Activated T-cell treated with anti-CD3 and anti-CD28 coated beads, Interleukin-2, amount 50 U/mL, for 4 hours (primary cell): ENCODE measurements around the gene NTRK1. TPM values are rescaled to one million over a fixed set of nuclear protein-coding genes. Genes with fewer than 3 reads are reported as not detected.

ENCODE experiments used
- ATAC-seq, 2 donors: fragments of 200-7000 bp; cut with Tn5 transposase; one replicate each; pipeline ENCODE4 v1.10.0; 2021
- DNase-seq: peaks from one replicate; pipeline ENCODE4 v3.0.0-alpha.2; 2020
- H3K27me3 Mint-ChIP-seq: one replicate; pipeline ENCODE4 v1.8.0; 2021; ENCODE audit warnings: low read depth, mixed read lengths
- H3K36me3 Mint-ChIP-seq: one replicate; pipeline ENCODE4 v1.8.0; 2022; ENCODE audit warnings: mixed read lengths; ENCODE audit not compliant: insufficient read depth
- H3K4me1 Mint-ChIP-seq: one replicate; pipeline ENCODE4 v1.8.0; 2021; ENCODE audit warnings: low read depth, mixed read lengths
- H3K4me3 Mint-ChIP-seq: one replicate; pipeline ENCODE4 v1.8.0; 2021; ENCODE audit warnings: mild to moderate bottlenecking, moderate library complexity, mixed read lengths
- H3K9me3 Mint-ChIP-seq: one replicate; pipeline ENCODE4 v1.8.0; 2021; ENCODE audit warnings: mixed read lengths
- total RNA-seq, 3 donors: library from RNA; stranded (reverse); gene quantifications; one replicate each; pipeline ENCODE4 v1.2.1, GENCODE V29; 2021

NTRK1 gene
- total RNA-seq, 3 donors from 2014 or later: 0.55 to 2.4 (median 1.8) TPM

DNA sequence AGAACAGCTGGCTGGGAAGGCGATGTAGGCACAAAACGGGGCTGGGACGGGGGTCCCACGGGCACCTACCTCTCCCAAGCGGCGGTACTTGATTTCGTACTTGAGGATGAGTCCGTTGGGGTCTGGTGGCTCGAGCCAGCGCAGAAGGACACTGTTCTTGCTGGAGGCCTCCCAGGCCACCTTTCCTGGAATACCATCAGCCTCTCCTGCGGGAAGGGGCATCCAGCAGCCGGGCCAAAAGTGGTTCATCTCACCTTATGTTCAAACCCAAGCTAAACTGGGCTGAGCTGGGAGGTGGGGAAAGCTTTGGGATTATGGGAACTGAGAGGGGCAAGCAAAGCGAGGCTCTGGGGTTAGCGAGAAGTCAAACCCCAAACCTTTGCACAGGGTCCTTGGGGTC lies 16.0 kb upstream of the NTRK1 start:
- peaks cover 25% of the 10 kb centered on the region for H3K4me1 Mint-ChIP-seq
- ATAC-seq (no peak), DNase-seq (no peak)
- H3K4me3 Mint-ChIP-seq: no peak overlapping the region
- H3K27me3 Mint-ChIP-seq: peaks cover 69% of the 10 kb centered on the region
- H3K9me3 Mint-ChIP-seq: no peaks in the 10 kb centered on the region
- no peaks in the 10 kb centered on the region for H3K36me3 Mint-ChIP-seq

DNA sequence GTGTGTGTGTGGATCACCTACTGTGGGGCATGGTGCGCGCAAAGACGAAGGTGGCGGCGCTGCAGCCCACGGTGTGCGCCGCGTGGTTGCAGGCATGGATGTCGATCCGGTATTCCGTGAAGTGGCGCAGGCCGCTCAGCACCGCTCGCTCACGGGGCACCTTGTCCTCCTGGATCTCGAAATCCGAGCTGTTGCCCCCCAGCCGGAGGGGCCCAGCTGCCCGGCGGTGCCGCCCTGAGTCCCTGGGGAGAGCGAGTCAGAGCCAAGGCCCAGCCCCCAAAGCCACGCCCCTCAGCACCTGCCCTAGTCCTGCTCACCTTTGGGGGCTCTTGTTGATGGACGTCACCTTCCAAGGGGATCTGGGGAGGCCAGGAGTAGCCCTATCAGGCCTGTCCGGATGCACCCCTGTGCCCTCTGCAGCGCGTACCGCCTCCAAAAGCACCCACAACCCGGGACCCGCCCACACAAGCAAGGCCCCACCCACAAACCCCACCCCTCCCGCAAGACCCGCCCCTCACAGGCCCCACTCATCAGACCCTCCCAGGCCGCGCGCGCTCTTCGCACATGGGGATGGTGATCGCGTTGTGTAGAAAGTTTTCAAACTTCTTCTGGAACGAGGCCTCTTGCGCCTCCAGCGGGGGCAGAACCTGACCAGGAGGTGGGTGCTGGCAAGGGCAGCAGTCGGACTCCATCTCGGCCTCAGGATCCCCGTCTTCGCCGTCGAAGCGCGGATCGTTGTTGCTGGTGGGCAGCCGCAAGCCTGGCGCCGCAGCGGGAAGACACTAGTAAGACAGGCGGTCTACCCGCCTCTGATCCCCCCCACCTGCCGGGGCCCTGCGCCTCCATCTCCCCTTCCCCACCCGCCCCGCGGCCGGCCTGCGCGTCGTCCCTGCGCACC lies 15.4 kb upstream of the NTRK1 start:
- ATAC-seq (peak; percentile 43 to 71), DNase-seq (peak; percentile 47)
- Mint-ChIP-seq H3K9me3 (no peaks in the 10 kb centered on the region), H3K36me3 (no peaks in the 10 kb centered on the region), H3K27me3 (peaks cover 66% of the 10 kb centered on the region), H3K4me1 (peaks cover 25% of the 10 kb centered on the region), H3K4me3 (peak overlapping the region; percentile 43)

DNA sequence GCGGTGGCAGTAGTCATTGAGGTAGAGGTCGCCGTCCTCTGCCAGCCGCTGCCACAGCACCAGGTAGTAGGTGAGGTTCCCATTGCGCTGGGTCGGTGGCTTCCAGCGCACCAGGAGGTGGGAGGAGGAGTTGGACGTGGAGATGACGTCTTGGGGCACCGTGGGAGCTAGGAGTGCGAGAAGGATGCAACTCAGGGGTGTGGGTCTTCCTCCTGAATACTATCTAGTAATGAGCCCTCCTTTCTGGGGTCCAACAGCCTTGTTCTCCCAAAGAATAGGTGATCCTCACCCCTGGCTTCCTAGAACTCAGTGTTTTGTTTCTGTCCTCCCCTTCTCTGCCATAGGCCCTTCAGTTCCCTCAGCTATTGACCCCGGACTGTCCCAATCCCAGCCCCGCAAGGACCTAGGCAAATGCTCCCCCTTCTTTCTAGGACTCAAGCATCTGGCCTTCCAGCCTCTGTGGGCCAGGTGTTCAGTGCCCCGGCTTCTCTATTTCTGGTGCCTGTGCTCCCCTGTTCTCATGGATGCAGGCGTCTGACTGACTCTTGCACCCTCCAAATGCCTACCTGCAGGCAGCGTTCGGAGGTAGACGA lies 14.6 kb upstream of the NTRK1 start:
- Mint-ChIP-seq H3K4me3 (no peak overlapping the region), H3K27me3 (peaks cover 59% of the 10 kb centered on the region)

DNA sequence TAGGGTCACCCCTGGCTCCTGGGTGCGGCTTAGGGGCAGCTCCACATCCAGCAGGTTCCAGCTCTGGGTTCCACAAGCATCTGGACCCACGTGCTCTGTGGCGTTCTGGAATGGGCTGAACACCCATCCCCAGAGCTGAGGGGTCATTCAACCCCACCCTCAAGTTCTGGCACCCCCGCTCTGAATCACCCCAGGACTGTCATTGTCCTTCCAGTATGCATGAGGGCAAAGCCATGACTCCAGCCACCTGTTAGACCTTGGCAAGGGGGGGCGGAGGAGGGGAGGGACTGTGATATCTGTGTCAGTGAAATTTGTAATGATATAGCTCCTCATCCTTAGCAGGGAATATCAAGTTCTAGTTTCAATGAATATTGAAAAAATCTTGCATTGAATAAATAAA lies 14.0 kb upstream of the NTRK1 start:
- no peaks in the 10 kb centered on the region for H3K9me3 Mint-ChIP-seq
- H3K4me3 Mint-ChIP-seq: no peak overlapping the region
- peaks cover 54% of the 10 kb centered on the region for H3K27me3 Mint-ChIP-seq
- no peak for DNase-seq
- H3K36me3 Mint-ChIP-seq: no peaks in the 10 kb centered on the region
- peaks cover 25% of the 10 kb centered on the region for H3K4me1 Mint-ChIP-seq
- no peak for ATAC-seq

More for the DNA sequence above, 14.6 kb upstream of the NTRK1 start:
- Mint-ChIP-seq H3K4me1 (peaks cover 25% of the 10 kb centered on the region), H3K9me3 (no peaks in the 10 kb centered on the region), H3K36me3 (no peaks in the 10 kb centered on the region)
- ATAC-seq (no peak), DNase-seq (no peak)

DNA sequence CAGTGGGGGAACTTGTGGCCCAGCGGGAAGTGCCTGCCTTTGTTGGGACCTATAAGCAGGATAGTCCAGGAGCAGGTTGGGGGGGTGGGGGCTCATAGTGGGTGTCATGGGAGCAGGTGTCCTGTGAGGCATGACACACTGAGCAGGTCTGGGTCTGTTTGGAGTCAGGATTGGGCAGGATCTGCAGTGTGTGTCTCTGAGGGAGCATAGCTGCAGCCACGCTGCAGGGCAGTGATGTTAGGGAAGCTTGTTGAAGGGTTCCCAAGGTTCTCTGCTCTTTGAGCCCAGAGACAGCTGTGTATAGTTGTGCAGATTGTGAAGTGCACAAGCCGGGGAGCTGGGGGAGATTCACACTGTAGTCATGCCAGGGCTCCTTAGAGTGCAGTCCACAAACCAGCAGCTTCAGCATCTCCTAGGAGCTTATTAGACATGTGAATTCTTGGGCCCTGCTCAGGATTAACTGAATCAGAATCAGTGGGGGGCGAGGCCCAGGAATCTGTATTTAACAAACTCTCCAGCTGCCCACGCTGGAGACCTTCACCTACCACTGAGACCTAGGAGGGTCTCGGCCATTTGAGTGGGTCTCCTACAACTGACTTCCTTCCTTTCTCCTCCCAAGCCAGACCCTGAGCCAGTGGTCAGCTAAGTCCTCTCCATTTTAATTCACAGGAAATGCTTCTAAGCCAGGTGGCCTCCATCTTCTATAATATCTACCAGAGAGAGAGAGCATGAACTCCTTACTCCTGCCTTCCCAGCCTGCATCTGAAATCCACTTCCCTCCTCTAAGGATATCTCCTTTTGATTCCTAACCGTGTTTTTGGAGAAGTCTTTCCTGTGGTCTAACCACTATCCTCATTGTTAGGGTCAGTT lies 12.8 kb upstream of the NTRK1 start:
- Mint-ChIP-seq H3K27me3 (peaks cover 43% of the 10 kb centered on the region), H3K4me1 (peaks cover 25% of the 10 kb centered on the region), H3K9me3 (no peaks in the 10 kb centered on the region), H3K36me3 (no peaks in the 10 kb centered on the region), H3K4me3 (no peak overlapping the region)
- ATAC-seq: no peak
- DNase-seq: no peak

DNA sequence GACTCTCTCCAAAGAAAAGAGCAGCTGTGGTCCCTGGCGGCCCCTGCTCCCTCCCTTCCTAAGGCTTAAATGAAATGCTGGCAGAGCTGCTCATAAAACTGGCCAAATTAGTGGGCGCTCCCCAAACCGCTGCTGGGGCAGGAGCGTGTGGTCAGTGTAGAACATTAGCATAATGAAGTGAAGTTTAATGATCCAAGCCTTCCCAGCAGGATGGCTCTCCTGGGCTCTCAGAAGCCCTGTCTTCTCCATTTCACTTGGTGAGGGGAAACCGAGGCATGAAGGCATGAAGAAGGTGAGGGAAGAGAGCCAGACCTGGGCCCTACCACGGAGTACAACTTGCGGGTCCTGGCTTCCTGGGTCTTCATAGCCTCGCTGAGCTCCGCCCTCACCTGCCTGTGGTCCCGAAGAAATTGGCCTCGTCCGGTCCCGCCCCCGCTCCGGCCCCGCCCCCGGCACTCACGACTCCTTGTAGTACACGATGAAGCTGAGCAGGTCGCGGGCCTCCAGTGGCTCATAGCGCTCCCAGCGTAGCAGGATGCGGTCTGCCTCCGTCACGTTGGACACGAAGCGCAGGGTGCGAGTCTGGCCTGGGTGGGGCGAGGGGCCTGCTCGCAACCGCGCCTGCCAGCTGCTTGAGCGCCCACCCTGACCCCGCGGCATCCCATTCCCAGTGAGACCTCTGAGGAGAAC lies 12.1 kb upstream of the NTRK1 start:
- H3K4me3 Mint-ChIP-seq: no peak overlapping the region
- no peaks in the 10 kb centered on the region for H3K9me3 Mint-ChIP-seq
- H3K27me3 Mint-ChIP-seq: peaks cover 37% of the 10 kb centered on the region
- peaks cover 25% of the 10 kb centered on the region for H3K4me1 Mint-ChIP-seq
- DNase-seq (peak; percentile 61), ATAC-seq (peak; percentile 66 to 72)
- H3K36me3 Mint-ChIP-seq: no peaks in the 10 kb centered on the region

DNA sequence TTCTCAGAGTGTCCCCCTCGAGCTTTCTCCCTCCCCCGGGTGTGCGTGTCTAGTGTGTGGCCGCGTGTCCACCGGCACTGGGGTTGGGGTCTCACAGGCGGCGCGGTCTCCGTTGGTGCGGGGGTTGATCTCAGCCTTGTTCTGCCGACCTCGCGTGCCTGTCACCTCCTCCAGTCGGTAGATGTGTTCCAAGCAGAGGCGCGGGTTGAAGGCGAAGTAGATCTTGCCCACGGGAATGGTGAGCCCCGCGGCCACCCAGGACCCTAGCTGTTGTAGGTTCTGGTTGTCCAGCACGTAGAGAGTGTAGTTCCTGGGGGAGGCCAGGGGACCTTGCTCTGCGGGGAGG lies 11.5 kb upstream of the NTRK1 start:
- peaks cover 32% of the 10 kb centered on the region for H3K27me3 Mint-ChIP-seq
- H3K36me3 Mint-ChIP-seq: no peaks in the 10 kb centered on the region
- ATAC-seq (no peak), DNase-seq (no peak)
- H3K4me3 Mint-ChIP-seq: no peak overlapping the region
- H3K9me3 Mint-ChIP-seq: no peaks in the 10 kb centered on the region
- peaks cover 23% of the 10 kb centered on the region for H3K4me1 Mint-ChIP-seq

DNA sequence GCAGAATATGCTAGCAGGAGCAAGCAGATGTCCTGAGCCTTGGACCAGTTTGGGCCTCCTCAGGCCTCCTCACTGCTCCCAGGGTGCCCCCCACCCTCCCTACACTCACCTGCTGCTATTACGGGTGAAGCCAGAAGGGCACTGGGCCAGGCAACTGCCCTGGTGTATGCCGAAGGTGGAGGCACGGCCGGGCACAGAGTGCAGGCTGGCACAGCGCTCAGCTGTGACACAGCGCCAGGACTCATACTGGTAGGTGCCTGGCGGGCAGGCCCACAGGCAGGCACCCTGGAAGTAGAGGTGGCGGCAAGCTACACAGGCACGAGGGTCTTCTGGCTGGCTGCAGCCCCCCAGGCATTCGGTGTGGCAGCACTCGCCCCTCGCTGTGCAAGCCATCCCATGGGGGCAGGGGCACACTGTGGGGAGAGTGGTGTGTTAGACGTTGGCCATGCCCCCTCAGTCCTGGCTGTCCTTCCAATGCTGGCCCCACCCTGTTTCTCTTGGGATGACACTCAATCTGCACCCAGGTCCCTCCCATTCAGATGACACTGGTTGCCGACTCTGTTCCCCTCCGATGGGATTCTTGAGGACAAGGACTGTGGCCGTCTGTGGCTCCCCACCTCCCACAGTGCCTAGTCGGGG lies 8.8 kb upstream of the NTRK1 start:
- no peak for DNase-seq
- peaks cover 15% of the 10 kb centered on the region for H3K27me3 Mint-ChIP-seq
- H3K36me3 Mint-ChIP-seq: no peaks in the 10 kb centered on the region
- peaks cover 14% of the 10 kb centered on the region for H3K4me1 Mint-ChIP-seq
- no peak for ATAC-seq
- no peak overlapping the region for H3K4me3 Mint-ChIP-seq
- H3K9me3 Mint-ChIP-seq: no peaks in the 10 kb centered on the region

DNA sequence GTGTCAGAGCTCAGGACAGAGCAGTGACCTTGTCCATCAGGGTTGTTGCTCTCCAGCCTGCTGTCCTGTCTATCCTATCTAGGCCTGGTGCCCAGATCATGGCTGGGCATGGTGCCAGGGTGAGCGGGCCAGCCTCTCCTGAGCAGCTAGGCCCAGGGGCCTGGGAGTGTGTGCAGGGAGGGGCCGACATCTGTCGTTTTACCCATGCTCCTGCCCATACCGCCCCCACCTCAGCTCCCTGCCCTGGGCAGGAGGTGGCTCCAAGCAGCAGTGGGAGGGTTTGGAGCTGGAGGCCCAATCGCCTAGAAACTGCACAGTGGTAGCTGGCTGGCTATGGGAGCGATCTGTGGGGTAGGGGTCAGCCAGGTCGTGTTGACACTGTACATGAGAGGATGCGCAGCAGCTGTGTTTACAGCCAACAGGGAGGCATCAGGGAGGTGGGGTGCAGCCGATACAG lies 8.2 kb upstream of the NTRK1 start:
- no peaks in the 10 kb centered on the region for H3K9me3 Mint-ChIP-seq
- H3K4me3 Mint-ChIP-seq: no peak overlapping the region
- peaks cover 14% of the 10 kb centered on the region for H3K4me1 Mint-ChIP-seq
- no peak for DNase-seq
- H3K27me3 Mint-ChIP-seq: peaks cover 12% of the 10 kb centered on the region
- no peaks in the 10 kb centered on the region for H3K36me3 Mint-ChIP-seq
- ATAC-seq: no peak

DNA sequence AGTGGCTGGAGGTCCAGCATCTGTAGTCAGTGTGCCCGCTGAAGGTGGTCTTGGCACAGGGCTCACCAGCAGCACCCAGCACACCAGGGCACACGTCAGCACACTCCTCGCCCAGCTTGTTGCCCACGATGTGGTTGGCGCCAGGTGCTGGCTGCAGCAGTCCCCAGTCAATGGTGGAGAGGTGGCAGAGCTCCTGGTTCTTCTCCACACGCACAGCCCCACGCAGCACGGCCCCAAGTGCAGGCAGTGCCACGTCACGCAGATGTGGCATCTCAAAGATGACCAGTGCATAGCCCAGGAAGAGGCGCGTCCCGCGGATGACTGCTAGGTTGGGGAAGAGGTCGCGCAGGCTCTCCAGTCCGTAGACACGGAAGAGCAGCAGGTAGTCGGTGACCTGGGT lies 6.9 kb upstream of the NTRK1 start:
- DNase-seq: no peak
- H3K4me3 Mint-ChIP-seq: no peak overlapping the region
- no peaks in the 10 kb centered on the region for H3K36me3 Mint-ChIP-seq
- ATAC-seq: no peak
- H3K27me3 Mint-ChIP-seq: peaks cover 17% of the 10 kb centered on the region
- no peaks in the 10 kb centered on the region for H3K9me3 Mint-ChIP-seq
- peaks cover 10% of the 10 kb centered on the region for H3K4me1 Mint-ChIP-seq

DNA sequence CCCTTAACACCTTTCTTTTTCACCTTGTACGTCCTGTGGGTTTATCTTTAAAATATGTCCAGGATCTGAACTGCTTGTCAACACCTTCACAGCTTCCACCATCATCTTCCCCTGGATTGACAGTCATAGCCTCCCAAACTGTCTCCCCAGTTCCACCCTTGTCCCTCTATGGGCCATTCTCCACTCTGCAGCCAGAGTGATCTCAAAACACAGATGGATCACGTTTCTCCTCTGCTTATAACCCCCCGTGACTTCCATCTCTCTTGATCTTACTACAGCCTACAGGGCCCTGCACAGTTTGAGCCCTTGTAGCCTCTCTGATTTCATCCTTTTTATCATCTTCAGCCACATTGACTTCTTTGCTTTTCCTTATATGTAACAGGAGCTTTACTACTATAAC lies 6.0 kb upstream of the NTRK1 start:
- no peaks in the 10 kb centered on the region for H3K9me3 Mint-ChIP-seq
- H3K4me3 Mint-ChIP-seq: no peak overlapping the region

DNA sequence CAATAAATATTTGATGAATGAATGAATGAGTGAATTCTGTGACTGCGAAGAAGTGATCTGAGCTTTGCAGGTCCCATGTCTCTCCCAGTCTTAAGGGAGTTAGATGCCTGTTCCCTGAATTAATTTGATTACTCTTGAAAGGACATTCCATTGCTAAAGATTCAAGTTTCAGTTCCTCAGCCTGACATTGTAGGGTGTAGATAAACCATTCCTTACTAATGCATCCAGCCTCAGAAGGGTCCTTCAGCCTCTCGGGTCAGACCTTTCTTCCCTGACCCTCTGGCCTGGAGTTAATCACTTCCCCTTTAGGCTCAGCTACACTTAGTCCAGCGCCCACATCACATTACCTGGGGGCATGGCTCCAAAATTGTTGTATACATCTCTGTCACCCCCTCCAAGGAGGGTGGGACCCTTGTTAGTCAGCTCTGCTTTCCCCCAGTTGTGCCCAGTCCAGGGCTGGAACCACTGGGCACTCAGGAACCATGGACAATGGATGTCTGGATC lies 4.3 kb upstream of the NTRK1 start:
- H3K4me1 Mint-ChIP-seq: peaks cover 15% of the 10 kb centered on the region
- ATAC-seq (no peak), DNase-seq (no peak)
- no peak overlapping the region for H3K4me3 Mint-ChIP-seq
- H3K36me3 Mint-ChIP-seq: no peaks in the 10 kb centered on the region
- H3K27me3 Mint-ChIP-seq: peaks cover 32% of the 10 kb centered on the region
- H3K9me3 Mint-ChIP-seq: no peaks in the 10 kb centered on the region

More for the DNA sequence above, 6.0 kb upstream of the NTRK1 start:
- peaks cover 22% of the 10 kb centered on the region for H3K27me3 Mint-ChIP-seq
- DNase-seq (no peak), ATAC-seq (no peak)
- peaks cover 8% of the 10 kb centered on the region for H3K4me1 Mint-ChIP-seq
- H3K36me3 Mint-ChIP-seq: no peaks in the 10 kb centered on the region

DNA sequence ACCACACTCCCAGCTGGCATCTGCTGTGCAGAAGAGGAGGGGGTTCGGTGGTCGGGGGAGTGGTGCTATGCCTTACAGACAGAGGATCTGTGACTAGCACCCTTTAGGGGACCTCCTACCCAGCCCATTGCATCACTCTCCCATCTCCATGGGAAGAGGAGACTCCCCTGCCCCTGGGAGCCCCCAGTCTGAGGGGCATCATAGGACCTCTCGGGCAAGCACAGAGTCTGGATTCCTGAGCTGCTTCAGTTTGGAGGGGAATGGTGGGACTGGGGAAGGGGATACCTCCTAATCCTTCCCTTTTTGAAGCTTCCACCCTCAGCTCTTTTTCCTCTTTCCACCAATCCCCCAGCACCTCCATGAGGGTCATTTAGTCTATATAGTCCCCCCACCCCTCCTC lies 3.1 kb upstream of the NTRK1 start:
- H3K9me3 Mint-ChIP-seq: no peaks in the 10 kb centered on the region
- ATAC-seq (no peak), DNase-seq (no peak)
- H3K36me3 Mint-ChIP-seq: no peaks in the 10 kb centered on the region
- H3K4me3 Mint-ChIP-seq: no peak overlapping the region
- H3K4me1 Mint-ChIP-seq: peaks cover 18% of the 10 kb centered on the region
- H3K27me3 Mint-ChIP-seq: peaks cover 44% of the 10 kb centered on the region
